ENCODE results near the gene HYAL1.

Gene HYAL1

GRCh38 chr3:50303013-50303815 lies at the start of gene HYAL1:
TSS of gene HYAL1 (minus strand) at chr3:50303574. CDS start at chr3:50302956, 618 bp downstream.
- DNase-seq (ENCODE audit: low read depth) = peak; percentile 45
- TF ChIP-seq CTCF (conservative IDR thresholded peaks at IDR 0.05; ENCODE audit: control insufficient read depth, insufficient read depth, low read depth, low read length) = peak; percentile 11
- peak within 1 kb of the TSS; percentile 9 for H3K4me3 ChIP-seq (ENCODE audit: control insufficient read depth, low read depth, low read length)

GRCh38 chr3:50352781-50353180 lies 49.4 kb upstream of the HYAL1 start:
- H3K4me3 ChIP-seq (ENCODE audit: control insufficient read depth, low read depth, low read length) = no peak overlapping the region
- DNase-seq (ENCODE audit: low read depth) = peak; percentile 43
- TF ChIP-seq CTCF (conservative IDR thresholded peaks at IDR 0.05; ENCODE audit: control insufficient read depth, insufficient read depth, low read depth, low read length) = peak; percentile 31

- TF ChIP-seq CTCF (conservative IDR thresholded peaks at IDR 0.05; ENCODE audit: control insufficient read depth, insufficient read depth, low read depth, low read length) = no peak
- no peak for DNase-seq (ENCODE audit: low read depth)
- H3K4me3 ChIP-seq (ENCODE audit: control insufficient read depth, low read depth, low read length) = peak overlapping the region; percentile 92
These were observed 47.9 kb upstream of the HYAL1 start for GRCh38 chr3:50351323-50351697.

- no peak for TF ChIP-seq CTCF (conservative IDR thresholded peaks at IDR 0.05; ENCODE audit: control insufficient read depth, insufficient read depth, low read depth, low read length)
- peak; percentile 83 for DNase-seq (ENCODE audit: low read depth)
- peak within 1 kb of the TSS; percentile 92 for H3K4me3 ChIP-seq (ENCODE audit: control insufficient read depth, low read depth, low read length)
These were observed 47.4 kb upstream of the HYAL1 start, which contains the start of the genes CYB561D2 and NPRL2 for GRCh38 chr3:50350527-50351322. TSS of gene CYB561D2 (plus strand) at chr3:50350862. CDS start at chr3:50351434, 572 bp downstream. TSS of gene NPRL2 (minus strand) at chr3:50350775. CDS start at chr3:50350652, 123 bp downstream.

- no peak for TF ChIP-seq CTCF (conservative IDR thresholded peaks at IDR 0.05; ENCODE audit: control insufficient read depth, insufficient read depth, low read depth, low read length)
- H3K4me3 ChIP-seq (ENCODE audit: control insufficient read depth, low read depth, low read length) = peak overlapping the region; percentile 92
- no peak for DNase-seq (ENCODE audit: low read depth)
These were observed 46.8 kb upstream of the HYAL1 start for GRCh38 chr3:50350213-50350526.

- H3K4me3 ChIP-seq (ENCODE audit: control insufficient read depth, low read depth, low read length) = no peak overlapping the region
- DNase-seq (ENCODE audit: low read depth) = peak; percentile 75
- TF ChIP-seq CTCF (conservative IDR thresholded peaks at IDR 0.05; ENCODE audit: control insufficient read depth, insufficient read depth, low read depth, low read length) = peak; percentile 58
These were observed 43.9 kb upstream of the HYAL1 start for GRCh38 chr3:50347187-50347813.

Data from fibroblast of mammary gland (primary cell).